HG02973 (cell line): Measurements from ENCODE around the gene TMEM254.
A peak's percentile ranks its signal among the peaks of the same experiment; 100 is the strongest.
"Not testable (repeated sequence)": the region's sequence is repeated elsewhere in the genome, so short reads cannot be mapped to it uniquely, and the experiment has no call there.

Experiments used
- ATAC-seq: cut with Tn5 transposase; IDR thresholded peaks from one replicate; pipeline ENCODE4 v1.9.1; 2021; ENCODE audit warnings: moderate library complexity; ENCODE audit not compliant: unreplicated experiment

TMEM254 gene

GRCh38 chr10:80078448-80079311, at the start of gene TMEM254:
Gene TMEM254 (plus strand): TSS chr10:80078665. CDS start chr10:80078700, 35 bp downstream.
- peak; percentile 83 for ATAC-seq

GRCh38 chr10:80029205-80029604, 49.3 kb upstream of the TMEM254 start:
- peak; percentile 79 for ATAC-seq

GRCh38 chr10:80029865-80030264, 48.6 kb upstream of the TMEM254 start:
- not testable (repeated sequence) for ATAC-seq

GRCh38 chr10:80032503-80032902, 46.0 kb upstream of the TMEM254 start:
- ATAC-seq: no peak

- ATAC-seq: not testable (repeated sequence)
Measured at GRCh38 chr10:80034766-80035165, 43.7 kb upstream of the TMEM254 start.

- not testable (repeated sequence) for ATAC-seq
Measured at GRCh38 chr10:80035430-80035829, 43.0 kb upstream of the TMEM254 start.

GRCh38 chr10:80036921-80037500, 41.5 kb upstream of the TMEM254 start:
- not testable (repeated sequence) for ATAC-seq

- not testable (repeated sequence) for ATAC-seq
Measured at GRCh38 chr10:80038226-80038625, 40.2 kb upstream of the TMEM254 start.

- no peak for ATAC-seq
Measured at GRCh38 chr10:80041162-80041561, 37.3 kb upstream of the TMEM254 start.

- ATAC-seq: not testable (repeated sequence)
Measured at GRCh38 chr10:80044935-80045334, 33.5 kb upstream of the TMEM254 start.

GRCh38 chr10:80046629-80047441, 31.6 kb upstream of the TMEM254 start:
- ATAC-seq: peak; percentile 76

GRCh38 chr10:80050752-80051151, 27.7 kb upstream of the TMEM254 start:
- no peak for ATAC-seq

- no peak for ATAC-seq
Measured at GRCh38 chr10:80051993-80052392, 26.5 kb upstream of the TMEM254 start.

- no peak for ATAC-seq
Measured at GRCh38 chr10:80055760-80056159, 22.7 kb upstream of the TMEM254 start.

- no peak for ATAC-seq
Measured at GRCh38 chr10:80057171-80057570, 21.3 kb upstream of the TMEM254 start.

GRCh38 chr10:80064120-80064886, 14.2 kb upstream of the TMEM254 start:
- no peak for ATAC-seq

GRCh38 chr10:80066809-80067208, 11.7 kb upstream of the TMEM254 start:
- no peak for ATAC-seq

- not testable (repeated sequence) for ATAC-seq
Measured at GRCh38 chr10:80067821-80068220, 10.6 kb upstream of the TMEM254 start.

- no peak for ATAC-seq
Measured at GRCh38 chr10:80068270-80068669, 10.2 kb upstream of the TMEM254 start.

GRCh38 chr10:80070057-80070456, 8.4 kb upstream of the TMEM254 start:
- ATAC-seq: no peak

GRCh38 chr10:80072584-80072983, 5.9 kb upstream of the TMEM254 start:
- ATAC-seq: no peak
